GM21619 (cell line): Measurements from ENCODE around the gene MCM9.

Experiments
- ATAC-seq: cut with Tn5 transposase; IDR thresholded peaks from one replicate; pipeline ENCODE4 v1.9.1; 2021; ENCODE audit not compliant: unreplicated experiment

Gene MCM9

DNA sequence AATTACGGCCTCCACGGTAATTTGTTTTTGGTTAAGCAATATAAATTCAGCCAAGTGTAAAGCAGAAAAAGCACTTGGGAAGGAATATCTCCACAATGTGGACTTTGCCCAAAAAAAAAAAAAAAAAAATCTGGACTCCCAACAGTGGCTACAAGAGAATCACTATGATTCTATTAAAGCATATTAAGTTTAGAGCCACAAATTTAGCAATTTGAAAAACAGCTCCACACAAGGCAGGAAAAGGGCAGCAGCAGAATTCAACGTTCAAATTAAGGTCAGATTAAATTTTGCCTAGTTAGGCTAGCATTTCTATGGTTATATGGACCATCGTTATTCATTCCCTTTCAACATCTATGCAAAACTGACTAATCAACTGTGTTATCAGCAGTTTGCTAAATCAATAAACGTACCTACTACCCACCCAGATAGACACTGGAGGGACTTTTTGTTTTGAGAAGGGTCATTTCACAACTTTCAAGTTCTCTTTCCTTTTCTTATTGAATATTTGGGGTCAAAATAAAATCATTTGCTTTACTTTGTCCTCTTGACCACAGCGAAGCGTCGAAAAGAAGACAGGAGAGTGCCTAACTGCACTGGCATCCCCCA lies 1.0 kb downstream of the MCM9 start:
- ATAC-seq = no peak

DNA sequence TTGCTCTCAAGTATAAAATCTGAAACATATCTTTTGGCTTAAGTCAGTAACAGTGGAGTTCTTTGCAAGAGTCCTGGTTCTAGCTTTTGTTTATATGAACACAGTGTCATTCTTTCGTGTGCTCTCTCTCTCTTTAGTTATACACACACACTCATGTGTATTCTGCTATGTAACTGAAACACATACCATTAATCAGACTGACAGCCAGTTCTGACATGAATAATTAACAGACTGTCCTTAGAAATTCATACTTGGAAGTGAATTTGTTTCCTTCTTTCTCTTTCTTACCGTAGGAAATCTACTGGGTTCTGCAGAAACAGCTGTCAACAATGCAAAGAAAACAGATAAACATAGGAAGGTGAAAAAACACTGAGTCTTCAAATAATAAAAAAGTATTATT lies 2.5 kb downstream of the MCM9 start:
- ATAC-seq = no peak

DNA sequence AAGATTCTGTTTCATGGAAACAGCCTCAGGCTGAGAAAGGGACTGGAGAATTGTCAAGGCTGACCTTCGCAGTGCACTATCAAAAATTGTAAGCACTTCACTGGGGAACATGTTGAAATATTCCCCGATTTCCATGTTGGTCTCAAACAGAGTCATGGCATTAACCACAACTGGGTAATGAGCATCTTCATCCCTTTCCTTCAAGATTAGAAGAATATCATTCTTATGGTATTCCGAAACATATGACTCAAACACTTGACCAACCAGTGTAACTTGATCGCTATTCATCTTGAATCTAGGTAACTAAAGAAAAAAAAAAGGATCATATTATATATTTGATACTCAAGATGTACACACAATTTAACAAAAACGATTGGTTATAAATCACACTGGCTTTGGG lies 3.5 kb downstream of the MCM9 start:
- ATAC-seq = no peak

- no peak for ATAC-seq
These were observed 4.3 kb downstream of the MCM9 start for GRCh38 chr6:118930680-118931079.

DNA sequence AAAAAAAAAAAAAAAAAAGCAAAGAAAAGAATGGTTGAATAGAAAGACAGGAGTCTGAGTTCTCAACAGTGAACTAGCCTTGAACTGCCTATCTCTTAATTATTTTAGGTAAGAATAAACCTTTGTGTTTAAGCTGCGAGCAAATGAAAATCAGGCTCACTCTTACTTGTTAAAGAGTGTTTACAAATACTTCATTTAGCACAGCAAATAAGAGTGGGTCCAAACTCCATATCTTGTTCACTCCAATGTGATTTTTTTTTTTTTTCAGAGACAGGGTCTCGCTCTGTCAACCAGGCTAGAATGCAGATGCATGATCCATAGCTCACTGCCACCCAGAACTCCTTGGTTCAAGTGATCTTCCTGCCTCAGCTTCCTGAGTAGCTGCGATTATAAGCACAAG lies 11.9 kb downstream of the MCM9 start:
- ATAC-seq = no peak

DNA sequence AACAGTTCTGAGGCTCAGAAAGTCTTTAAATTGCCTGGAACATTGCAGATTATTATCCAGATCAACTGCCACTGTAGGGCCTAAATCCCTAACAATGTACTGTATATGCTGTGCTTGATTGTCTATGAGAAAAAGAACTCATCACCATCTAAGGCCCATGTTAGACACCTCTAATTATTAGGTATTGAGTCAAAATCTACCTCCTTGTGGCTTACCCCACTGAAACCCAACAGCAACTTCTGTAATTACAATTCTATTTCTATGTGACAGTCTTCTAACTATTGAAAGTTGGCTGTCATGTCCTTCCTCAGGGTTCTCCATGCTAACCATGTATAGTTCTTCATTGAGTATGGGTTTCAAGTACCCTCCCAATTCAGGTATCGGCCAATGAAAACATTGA lies 13.9 kb downstream of the MCM9 start:
- no peak for ATAC-seq

- ATAC-seq = no peak
These were observed 16.6 kb downstream of the MCM9 start for GRCh38 chr6:118918329-118918725.

- no peak for ATAC-seq
These were observed 17.2 kb downstream of the MCM9 start for GRCh38 chr6:118917546-118918328.

- no peak for ATAC-seq
These were observed 20.4 kb downstream of the MCM9 start for GRCh38 chr6:118914598-118914997.

- no peak for ATAC-seq
These were observed 21.8 kb downstream of the MCM9 start for GRCh38 chr6:118913161-118913560.

DNA sequence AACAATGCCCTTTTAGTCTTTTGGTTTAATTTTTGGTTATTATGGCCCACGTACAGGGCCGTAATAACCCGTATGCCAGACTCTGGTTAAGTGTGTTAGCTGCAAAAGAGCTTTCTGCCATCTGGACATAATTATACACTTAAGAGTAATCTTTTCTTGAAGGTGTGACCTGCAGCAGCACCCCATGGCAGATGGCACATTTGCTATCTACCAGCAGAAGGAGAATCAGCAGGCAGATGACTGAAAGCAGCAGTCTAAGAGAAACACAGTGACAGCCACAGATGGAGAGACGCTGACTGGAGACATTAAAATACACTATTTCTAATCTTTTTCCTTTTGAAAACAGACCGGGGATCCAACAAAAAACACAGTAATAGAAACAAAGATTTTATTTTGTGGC lies 22.3 kb downstream of the MCM9 start:
- ATAC-seq = no peak

DNA sequence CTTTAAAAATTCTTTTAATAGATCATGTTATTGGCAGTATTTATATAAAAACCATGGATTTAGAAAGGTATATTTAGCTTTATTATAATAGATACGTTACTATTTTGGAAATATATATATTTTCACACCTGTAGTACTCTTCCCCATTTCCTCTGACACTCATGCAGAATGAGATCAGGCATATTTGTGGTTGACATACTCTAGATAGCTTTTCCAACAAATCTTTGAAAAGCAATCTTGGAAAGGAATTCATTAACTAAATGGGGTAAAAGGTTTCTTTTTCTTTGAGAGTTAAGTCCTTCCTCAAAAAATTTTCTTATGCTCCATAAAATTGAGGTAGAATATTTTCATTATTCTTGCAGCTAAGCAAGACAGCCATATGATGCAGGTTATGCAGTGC lies 26.5 kb downstream of the MCM9 start:
- ATAC-seq = no peak

GRCh38 chr6:118905851-118906250 lies 29.1 kb downstream of the MCM9 start:
- ATAC-seq = no peak

DNA sequence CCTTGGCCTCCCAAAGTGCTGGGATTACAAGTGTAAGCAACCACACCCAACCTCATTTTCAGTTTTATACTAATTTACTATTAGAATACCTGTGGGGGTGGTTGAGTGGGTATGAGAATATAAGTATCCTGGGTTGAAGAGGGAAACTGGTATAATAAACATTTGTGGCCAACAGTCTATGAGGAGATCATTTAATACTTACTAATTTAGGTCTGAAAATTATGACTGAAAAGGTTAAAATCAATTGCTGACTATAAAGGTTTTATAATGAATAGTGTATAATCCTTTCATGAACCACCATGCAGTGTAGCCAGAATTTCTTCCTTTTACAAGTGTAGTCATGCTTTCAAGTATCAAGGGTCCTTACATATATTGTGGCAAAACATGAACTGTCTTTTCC lies 29.9 kb downstream of the MCM9 start:
- no peak for ATAC-seq

DNA sequence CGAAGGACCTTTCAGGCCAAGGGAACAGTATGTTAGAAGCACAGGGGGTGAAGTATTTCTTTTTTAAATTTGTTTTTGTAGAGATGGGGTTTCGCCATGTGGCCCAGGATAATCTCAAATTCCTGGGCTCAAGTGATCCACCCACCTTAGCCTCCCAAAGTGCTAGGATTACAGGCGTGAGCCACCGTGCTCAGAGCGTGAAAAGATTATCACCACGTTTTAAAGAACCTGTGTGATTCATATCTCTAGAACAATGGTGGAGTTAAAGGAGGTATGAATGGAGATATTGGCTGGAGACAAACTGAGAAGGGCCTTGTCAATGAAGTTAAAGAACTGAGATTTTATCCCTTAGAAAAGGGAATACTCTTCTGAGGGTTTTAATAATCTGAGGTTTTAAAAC lies 31.3 kb downstream of the MCM9 start:
- ATAC-seq = no peak

DNA sequence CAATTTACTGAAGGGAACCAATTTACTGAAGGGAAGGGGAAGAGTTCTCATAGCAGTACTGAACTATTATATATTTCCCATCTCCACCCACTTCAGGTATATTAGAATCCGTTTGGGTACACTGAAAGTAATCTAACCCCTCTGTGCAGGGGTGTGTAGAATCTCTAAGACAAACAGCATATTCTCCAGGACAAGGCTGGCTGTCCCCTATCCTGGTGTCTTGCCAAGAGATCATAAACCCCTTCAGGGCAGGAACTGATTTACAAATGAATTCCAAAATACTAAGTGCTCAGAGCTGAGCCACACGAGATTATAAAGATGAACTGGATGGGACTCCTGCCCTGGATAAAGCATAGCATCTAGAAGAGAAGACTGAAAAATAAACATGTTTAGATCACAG lies 31.8 kb downstream of the MCM9 start:
- no peak for ATAC-seq

DNA sequence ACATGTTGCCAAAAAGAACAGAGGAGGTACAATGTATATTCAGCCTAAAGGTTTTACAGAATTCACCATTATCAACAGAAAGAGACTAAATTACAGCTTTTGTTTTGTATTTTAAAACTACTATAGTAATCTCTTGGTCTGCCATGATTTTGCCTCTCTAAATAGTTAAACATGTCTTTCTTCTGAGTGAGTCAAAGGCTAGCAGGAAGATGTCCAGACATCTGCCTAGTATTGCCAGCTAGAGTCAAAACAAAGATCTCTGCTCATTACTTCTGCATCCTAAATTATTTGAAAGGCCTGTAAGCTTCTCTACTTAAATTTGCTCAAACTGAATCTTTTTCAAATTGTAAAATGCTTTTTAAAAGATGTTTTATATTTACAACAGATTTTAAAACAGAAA lies 32.2 kb downstream of the MCM9 start:
- no peak for ATAC-seq

- ATAC-seq = no peak
These were observed 35.0 kb downstream of the MCM9 start for GRCh38 chr6:118899948-118900347.

- ATAC-seq = no peak
These were observed 37.6 kb downstream of the MCM9 start for GRCh38 chr6:118897386-118897785.

DNA sequence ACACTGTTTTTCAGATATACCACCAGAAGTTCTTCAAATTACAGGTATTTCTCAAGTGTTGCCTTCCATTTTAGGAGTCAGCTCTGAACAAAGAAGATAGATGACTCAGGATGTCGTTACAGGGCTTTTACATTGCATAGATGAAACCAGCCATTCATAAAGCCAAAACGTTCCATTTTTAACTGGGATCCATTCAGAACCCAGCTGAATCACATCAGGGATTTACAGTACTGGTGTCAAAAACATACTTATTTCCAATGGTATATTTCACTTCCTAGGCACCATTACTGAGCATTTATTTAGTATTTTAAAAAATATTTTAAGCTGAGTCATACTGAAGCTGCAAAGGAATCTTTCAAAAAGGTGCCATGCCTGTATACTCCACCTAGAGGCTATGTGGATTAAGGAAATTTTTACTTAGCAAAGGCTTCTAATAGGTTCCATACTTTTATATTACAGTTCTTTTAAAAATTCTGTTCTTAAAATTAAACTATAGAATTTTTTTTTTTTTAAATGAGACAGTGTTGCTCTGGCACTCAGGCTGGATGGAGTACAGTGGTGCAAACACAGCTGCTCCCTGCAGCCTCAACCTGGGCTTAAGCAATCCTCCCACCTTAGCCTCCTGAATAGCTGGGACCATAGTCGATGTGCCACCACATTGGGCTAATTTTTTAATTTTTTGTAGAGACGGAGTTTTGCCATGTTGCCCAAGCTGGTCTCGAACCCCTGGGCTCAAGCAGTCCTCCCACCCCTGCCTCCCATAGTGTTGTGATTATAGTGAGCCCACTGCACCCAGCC lies 38.4 kb downstream of the MCM9 start:
- ATAC-seq = peak; percentile 15

GRCh38 chr6:118895859-118896258 lies 39.1 kb downstream of the MCM9 start:
- ATAC-seq = no peak

DNA sequence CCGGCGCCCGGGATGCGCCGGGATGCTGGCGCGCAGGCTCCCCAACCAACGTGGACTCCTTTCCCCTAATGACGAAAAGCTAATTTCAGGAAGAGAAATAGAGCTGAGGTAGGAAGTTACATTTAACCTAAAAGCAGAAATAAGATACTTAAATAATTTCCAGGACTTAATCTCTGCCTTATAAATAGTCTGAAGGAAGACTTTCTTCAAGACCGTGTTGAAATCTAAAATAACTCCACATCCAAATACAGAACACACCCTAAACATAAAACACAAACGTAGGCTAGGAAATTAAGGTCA lies 39.7 kb downstream of the MCM9 start:
- ATAC-seq = no peak
